C4-2B (cell line): ENCODE results near the gene RASL11B.

Source experiments
- H3K27ac ChIP-seq: fragments of 450-650 bp; 2 replicates; pipeline ENCODE4 v1.5.1; 2017
- ZFX ChIP-seq: fragments of 450-650 bp; IDR thresholded peaks from 2 replicates; pipeline ENCODE4 v1.6.1; 2017
- TF ChIP-seq, protein P1 (sequence below): fragments of 450-650 bp; conservative IDR thresholded peaks from 2 replicates; pipeline ENCODE4 v1.5.1; 2017; ENCODE audit warnings: mild to moderate bottlenecking

Gene RASL11B

DNA sequence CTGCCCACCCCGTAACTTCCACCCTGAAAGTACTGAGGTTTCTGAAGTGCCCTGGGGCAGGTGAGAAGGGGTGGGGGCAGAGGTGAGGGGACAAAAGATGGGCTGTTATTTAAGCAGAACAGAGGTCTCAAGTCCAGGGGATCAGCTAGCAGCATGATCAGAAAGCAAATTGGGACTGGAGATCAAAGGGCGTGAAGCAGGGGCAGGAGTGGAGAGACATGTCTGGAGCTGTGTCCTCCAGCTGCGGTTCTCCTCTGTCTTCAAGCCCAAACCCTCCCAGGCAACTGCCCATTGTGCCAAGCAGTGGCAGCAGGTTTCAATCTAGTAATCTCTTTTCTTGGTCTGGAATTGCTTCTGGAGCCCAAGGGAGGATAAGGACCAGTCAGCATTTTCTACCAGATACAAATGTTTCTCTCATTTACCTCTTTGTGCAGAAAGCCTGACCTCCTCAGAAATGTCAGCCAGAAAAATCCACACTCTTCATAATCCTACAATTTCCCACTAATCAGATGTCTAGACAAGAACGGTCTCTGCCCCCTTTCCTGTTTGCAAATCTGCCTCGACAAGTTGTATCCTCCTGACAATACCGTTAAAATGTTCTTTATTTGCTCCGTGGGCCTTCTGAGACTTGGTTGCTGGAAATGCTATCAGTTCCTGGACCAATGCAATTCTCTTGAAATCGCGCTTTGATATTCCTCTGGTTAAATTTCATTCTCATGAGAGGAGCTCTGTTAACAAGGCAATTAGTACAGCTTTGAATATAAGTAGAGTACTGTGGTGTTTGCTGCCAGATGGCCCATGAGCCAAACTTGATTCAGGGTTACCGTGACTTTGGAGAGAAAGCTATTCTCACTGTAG lies 23.2 kb upstream of the RASL11B start:
- no peak for TF ChIP-seq ZFX
- TF ChIP-seq, protein P1, sequence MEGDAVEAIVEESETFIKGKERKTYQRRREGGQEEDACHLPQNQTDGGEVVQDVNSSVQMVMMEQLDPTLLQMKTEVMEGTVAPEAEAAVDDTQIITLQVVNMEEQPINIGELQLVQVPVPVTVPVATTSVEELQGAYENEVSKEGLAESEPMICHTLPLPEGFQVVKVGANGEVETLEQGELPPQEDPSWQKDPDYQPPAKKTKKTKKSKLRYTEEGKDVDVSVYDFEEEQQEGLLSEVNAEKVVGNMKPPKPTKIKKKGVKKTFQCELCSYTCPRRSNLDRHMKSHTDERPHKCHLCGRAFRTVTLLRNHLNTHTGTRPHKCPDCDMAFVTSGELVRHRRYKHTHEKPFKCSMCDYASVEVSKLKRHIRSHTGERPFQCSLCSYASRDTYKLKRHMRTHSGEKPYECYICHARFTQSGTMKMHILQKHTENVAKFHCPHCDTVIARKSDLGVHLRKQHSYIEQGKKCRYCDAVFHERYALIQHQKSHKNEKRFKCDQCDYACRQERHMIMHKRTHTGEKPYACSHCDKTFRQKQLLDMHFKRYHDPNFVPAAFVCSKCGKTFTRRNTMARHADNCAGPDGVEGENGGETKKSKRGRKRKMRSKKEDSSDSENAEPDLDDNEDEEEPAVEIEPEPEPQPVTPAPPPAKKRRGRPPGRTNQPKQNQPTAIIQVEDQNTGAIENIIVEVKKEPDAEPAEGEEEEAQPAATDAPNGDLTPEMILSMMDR, result no peak
- no peak overlapping the region for H3K27ac ChIP-seq

DNA sequence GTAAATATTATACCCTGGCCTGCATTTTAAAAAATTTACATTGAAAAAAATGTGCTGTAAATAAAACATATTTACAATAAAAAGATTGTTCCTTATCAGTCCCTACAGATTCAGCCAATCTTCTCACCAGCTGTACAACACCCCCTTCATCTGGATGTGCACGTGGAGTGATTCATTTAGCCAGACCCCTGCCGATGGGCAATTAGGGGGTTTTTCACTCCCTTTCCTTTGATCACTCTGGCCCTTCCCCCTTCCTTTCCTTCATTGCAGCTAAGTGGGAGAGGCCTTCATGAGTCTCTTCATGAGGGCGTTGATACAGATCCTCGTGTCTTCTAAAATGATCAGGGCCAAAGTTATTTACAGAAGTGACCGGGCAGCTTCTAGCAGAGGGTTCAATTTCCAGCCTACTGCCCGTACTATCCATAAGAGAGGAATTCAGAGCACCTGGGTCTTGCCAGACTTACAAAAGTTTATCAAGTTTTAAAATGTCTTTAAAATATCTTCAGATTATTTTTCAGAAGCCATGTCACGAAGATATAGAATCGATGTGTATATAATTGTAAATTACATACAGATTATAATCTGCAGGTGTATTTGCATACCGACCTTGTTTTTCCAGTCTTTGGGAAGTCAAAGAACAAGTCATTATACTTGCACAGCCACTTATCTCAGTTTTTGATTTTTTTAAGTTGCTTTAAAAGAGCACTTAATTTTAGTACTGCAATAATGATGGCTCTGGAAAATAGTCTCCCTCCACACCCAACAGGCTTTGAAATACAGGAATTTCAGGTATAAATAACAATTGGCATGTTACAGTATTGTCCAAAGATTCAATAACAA lies 21.4 kb upstream of the RASL11B start:
- TF ChIP-seq, protein P1, result no peak
- no peak for TF ChIP-seq ZFX
- peak overlapping the region; percentile 39; the same call in 1 of the 2 replicates for H3K27ac ChIP-seq

DNA sequence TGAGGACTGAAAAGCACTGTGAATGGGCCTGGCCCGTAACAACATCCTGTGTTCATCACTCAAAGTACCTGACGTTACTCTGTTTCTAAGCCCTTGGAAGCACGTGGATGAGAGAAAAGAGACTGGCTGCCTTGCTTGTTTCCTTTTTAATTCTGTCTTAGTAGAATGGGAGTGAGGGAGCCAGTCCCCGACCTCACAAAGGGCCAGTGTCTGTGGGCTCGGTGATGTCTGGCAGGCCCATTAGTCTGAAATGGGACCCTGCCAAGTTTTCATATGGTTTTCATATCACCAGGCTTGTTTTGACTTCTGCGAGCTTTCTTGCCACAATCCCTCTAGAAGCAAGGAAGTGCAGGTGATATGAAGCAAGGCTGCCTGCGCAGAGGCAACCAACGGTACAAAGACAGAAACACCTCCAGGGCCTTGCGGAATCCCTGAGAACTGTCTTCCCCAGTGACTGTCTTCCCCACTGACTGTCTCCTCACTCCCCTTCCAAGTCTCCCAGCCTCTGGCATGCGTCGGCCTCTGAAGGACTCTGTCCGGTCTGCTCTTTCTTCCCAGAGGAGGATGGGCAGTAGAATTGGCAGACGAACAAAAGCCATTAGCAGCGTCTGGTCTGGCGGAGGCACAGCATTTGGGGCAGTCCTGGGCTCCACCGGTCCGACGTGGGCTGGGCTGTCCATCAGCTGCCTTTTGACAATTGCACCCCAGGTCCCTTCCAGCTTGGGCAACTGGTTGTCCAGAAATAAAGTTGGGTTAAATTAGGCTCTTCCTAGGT lies 20.2 kb upstream of the RASL11B start:
- no peak for TF ChIP-seq ZFX
- TF ChIP-seq, protein P1, result no peak
- peak overlapping the region; percentile 33; the same call in 1 of the 2 replicates for H3K27ac ChIP-seq

DNA sequence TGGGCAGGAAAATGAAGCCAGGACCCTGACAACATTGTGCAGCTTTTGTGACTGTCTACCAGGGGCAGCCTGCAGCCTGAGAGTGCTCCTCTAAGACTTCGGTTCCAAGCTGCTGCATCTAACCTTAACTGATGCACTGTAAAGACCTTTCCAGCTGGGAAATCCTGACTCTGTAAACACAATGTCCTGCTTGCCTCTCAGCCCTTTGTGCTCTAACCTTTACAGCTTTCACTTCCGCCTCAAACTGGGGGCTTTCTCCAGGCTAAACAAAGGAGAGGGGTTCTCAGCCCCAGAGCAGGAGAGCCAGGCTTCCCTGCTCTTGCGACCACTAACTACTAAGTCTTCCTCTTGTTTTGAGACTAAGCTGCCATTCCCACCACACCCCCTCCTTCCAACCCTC lies 19.3 kb upstream of the RASL11B start:
- no peak overlapping the region for H3K27ac ChIP-seq
- TF ChIP-seq, protein P1, result no peak
- no peak for TF ChIP-seq ZFX

DNA sequence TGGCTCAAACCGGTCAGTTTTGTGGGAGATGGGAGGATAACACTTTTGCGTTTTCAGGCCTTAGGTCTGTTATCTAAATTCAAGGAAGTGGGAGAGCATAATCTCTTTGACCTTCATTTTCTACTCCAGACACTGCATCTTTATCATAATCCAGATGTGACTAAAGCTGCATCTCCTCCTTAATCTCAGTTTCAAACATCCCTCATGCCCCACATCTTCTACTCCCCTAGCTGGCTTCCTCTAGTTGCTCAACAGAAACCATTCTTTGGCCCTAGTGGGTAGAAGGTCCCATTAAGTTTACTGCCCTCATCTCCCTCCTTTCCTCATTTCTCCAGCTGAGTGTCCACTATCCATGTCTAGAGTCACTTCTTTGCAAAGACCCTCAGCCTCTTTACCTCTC lies 18.8 kb upstream of the RASL11B start:
- TF ChIP-seq, protein P1, result no peak
- TF ChIP-seq ZFX, result no peak
- no peak overlapping the region for H3K27ac ChIP-seq

DNA sequence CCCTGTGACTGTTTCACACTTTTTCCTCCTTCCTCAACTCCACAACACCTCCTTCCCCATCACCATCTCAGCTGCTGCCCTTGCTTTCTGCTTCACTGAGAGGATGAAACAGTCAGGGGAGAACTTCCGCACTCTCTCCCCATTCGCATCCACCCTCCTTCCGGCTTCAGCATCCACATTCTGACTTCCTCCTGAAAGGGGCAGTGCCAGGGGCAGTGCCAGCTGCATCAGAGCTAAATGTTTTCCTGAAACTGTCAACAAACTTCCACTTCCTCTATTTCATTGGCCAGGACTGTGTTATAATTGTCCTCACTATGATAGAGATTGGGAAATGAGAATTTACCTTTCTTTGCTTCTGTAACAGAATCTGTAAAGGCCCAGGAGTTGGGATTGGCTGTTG lies 18.2 kb upstream of the RASL11B start:
- TF ChIP-seq, protein P1, result no peak
- TF ChIP-seq ZFX, result no peak
- no peak overlapping the region; the same call in 1 of the 2 replicates for H3K27ac ChIP-seq
